Panc1 (cell line): ENCODE data around the gene CHCHD6. TPM values are rescaled to one million over a fixed set of nuclear protein-coding genes. Genes with fewer than 3 reads are reported as not detected.

ENCODE experiments used
- ATAC-seq: fragments of 200-7000 bp; cut with Tn5 transposase; 2 replicates; pipeline ENCODE4 v1.9.1; 2020; ENCODE audit warnings: mild to moderate bottlenecking, moderate library complexity
- BruUV-seq: library from RNA; stranded (reverse); fragments of 400-500 nt; replicated peaks from 2 replicates; lab custom pipeline; 2021; lab: Mats Ljungman, UMichigan
- CTCF ChIA-PET: fragments of 300-600 bp; sonication (Branson Sonifier 250); formaldehyde crosslinking; loops from one replicate; lab custom pipeline; 2022; ENCODE audit warnings: antibody characterized with exemption; lab: Charles Lee
- POLR2A ChIA-PET: fragments of 300-600 bp; sonication (Branson Sonifier 250); formaldehyde crosslinking; loops from one replicate; lab custom pipeline; 2022; ENCODE audit warnings: antibody characterized with exemption; lab: Charles Lee
- DNase-seq: peaks from one replicate; pipeline ENCODE4 v3.0.0-alpha.2; 2010; ENCODE audit warnings: low read depth, low spot score
- H3K27ac ChIP-seq: 2 replicates; pipeline ENCODE4 v1.5.1; 2011; ENCODE audit warnings: mild to moderate bottlenecking, low read length, inconsistent platforms
- H3K27me3 ChIP-seq: fragments of 200-500 bp; sonication (Bioruptor generic); 2 replicates; pipeline ENCODE4 v1.6.0; 2014; ENCODE audit warnings: low read length, inconsistent platforms; ENCODE audit not compliant: control insufficient read depth, insufficient read depth
- H3K36me3 ChIP-seq: fragments of 200-500 bp; sonication (Bioruptor generic); 2 replicates; pipeline ENCODE4 v1.5.1; 2014; ENCODE audit warnings: inconsistent platforms, mild to moderate bottlenecking, low read length, moderate library complexity; ENCODE audit not compliant: control insufficient read depth, insufficient read depth
- H3K4me1 ChIP-seq: 2 replicates; pipeline ENCODE4 v1.5.1; 2011; ENCODE audit warnings: inconsistent platforms, mild to moderate bottlenecking, low read length, moderate library complexity; ENCODE audit not compliant: control insufficient read depth, insufficient read depth
- H3K4me3 ChIP-seq, 2 experiments: 2 replicates each; pipeline ENCODE4 v1.5.1; 2011 to 2012; ENCODE audit warnings: low read depth in 2 of 2, low read length in 2 of 2, mild to moderate bottlenecking in 2 of 2, inconsistent platforms in 1 of 2, moderate library complexity in 1 of 2
- H3K9me3 ChIP-seq: fragments of 200-500 bp; sonication (Bioruptor generic); 2 replicates; pipeline ENCODE4 v1.5.1; 2014; ENCODE audit warnings: low read depth, mild to moderate bottlenecking, inconsistent platforms, low read length, moderate library complexity; ENCODE audit not compliant: control insufficient read depth, insufficient read depth
- POLR2AphosphoS5 ChIP-seq: IDR thresholded peaks from 2 replicates; pipeline ENCODE4 v1.6.1; 2012; ENCODE audit warnings: mild to moderate bottlenecking, low read depth, low read length, moderate library complexity
- SIN3A ChIP-seq: IDR thresholded peaks from 2 replicates; pipeline ENCODE4 v1.6.1; 2012; ENCODE audit warnings: low read depth, mild to moderate bottlenecking, low read length, moderate library complexity, borderline replicate concordance; ENCODE audit not compliant: insufficient read depth
- TCF7L2 ChIP-seq: IDR thresholded peaks from 2 replicates; pipeline ENCODE4 v1.6.1; 2011; ENCODE audit warnings: mild to moderate bottlenecking, low read depth, low read length, inconsistent platforms
- in situ Hi-C: cut with HindIII; loops from 2 replicates; pipeline ENCODE4 v1.10.0; 2016; ENCODE audit warnings: low sequenced_read_pairs, low pct_unique_long_range_greater_than_20kb
- intact Hi-C: fragments of 100-400 bp; cut with micrococcal nuclease; formaldehyde crosslinking; loops from one replicate; pipeline ENCODE4 v1.10.0; 2022; ENCODE audit not compliant: unreplicated experiment
- total RNA-seq: library from RNA; stranded (reverse); gene quantifications from one replicate; pipeline ENCODE4 v1.2.1, GENCODE V29; 2021; ENCODE audit not compliant: unreplicated experiment
- TF ChIP-seq, protein P1 (sequence below): fragments of 450-650 bp; IDR thresholded peaks from 2 replicates; pipeline ENCODE4 v1.5.1; 2017; ENCODE audit warnings: mild to moderate bottlenecking
- TF ChIP-seq, protein P2 (sequence below), 2 experiments: IDR thresholded peaks; 2 replicates each; pipeline ENCODE4 v1.6.1; 2011 to 2012; ENCODE audit warnings: low read depth in 2 of 2, control low read depth in 1 of 2, low read length in 1 of 2, mild to moderate bottlenecking in 1 of 2, moderate library complexity in 1 of 2; ENCODE audit not compliant: insufficient read depth in 1 of 2

CHCHD6 gene
- total RNA-seq, 1 experiment from 2014 or later: 31.5 TPM

DNA sequence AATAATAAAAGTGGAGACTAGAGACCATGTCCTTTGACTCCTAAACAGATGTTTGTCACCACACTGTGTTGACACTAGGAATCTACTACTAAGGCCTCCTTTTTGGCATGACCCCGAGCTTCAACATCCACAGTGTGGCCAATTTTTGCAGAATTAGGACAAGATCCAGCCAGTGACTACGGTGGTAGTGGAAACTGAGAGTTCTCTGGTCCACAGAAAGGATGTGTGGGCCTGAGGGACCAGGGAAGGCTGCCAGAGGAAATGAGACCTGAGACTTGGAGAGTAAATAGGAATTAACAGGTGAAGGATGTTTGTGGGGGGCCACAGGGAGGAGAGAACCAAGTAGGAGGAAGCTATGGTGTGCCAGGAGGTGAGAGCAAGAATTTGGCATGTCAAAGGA, 122.7 kb downstream of the CHCHD6 start:
- TF ChIP-seq POLR2AphosphoS5 (no peak), TCF7L2 (no peak), SIN3A (no peak)
- TF ChIP-seq, protein P1, sequence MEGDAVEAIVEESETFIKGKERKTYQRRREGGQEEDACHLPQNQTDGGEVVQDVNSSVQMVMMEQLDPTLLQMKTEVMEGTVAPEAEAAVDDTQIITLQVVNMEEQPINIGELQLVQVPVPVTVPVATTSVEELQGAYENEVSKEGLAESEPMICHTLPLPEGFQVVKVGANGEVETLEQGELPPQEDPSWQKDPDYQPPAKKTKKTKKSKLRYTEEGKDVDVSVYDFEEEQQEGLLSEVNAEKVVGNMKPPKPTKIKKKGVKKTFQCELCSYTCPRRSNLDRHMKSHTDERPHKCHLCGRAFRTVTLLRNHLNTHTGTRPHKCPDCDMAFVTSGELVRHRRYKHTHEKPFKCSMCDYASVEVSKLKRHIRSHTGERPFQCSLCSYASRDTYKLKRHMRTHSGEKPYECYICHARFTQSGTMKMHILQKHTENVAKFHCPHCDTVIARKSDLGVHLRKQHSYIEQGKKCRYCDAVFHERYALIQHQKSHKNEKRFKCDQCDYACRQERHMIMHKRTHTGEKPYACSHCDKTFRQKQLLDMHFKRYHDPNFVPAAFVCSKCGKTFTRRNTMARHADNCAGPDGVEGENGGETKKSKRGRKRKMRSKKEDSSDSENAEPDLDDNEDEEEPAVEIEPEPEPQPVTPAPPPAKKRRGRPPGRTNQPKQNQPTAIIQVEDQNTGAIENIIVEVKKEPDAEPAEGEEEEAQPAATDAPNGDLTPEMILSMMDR: no peak
- in situ Hi-C loops (no loop called here), intact Hi-C loops (no loop called here)
- Histone ChIP-seq H3K9me3 (no peaks in the 10 kb centered on the region), H3K36me3 (no peaks in the 10 kb centered on the region), H3K27me3 (no peaks in the 10 kb centered on the region), H3K4me1 (no peaks in the 10 kb centered on the region), H3K27ac (no peak overlapping the region), H3K4me3 (no peak overlapping the region)
- ChIA-PET POLR2A (no interaction called here), CTCF (no interaction called here)
- no peak for ATAC-seq
- no TSS peak for BruUV-seq
- DNase-seq: no peak

DNA sequence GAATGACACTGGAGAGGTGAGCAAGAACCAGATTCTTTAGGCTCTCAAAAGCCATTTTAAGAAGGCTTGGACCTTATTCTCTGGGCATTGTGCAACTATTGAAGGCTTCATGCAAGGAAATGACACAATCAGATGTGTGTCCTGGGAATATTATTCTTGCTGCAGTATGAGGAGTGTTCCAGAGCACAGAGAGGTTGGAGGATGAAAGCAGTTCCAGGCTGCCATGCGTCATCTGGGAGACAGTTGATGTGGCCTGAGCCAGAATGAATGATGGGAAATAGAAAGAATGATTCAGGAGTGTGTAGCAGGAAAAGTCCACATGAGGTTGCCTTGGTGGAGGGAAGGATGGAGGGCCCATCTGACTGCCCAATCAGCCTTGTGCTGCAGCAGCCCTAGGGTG, 123.1 kb downstream of the CHCHD6 start:
- intact Hi-C loops (no loop called here), in situ Hi-C loops (no loop called here)
- Histone ChIP-seq H3K9me3 (no peaks in the 10 kb centered on the region), H3K36me3 (no peaks in the 10 kb centered on the region), H3K27me3 (no peaks in the 10 kb centered on the region), H3K27ac (no peak overlapping the region), H3K4me3 (no peak overlapping the region), H3K4me1 (no peaks in the 10 kb centered on the region)
- DNase-seq (no peak), ATAC-seq (no peak)
- TF ChIP-seq, protein P1: no peak
- TF ChIP-seq TCF7L2 (no peak), SIN3A (no peak), POLR2AphosphoS5 (no peak)
- TF ChIP-seq, protein P2, sequence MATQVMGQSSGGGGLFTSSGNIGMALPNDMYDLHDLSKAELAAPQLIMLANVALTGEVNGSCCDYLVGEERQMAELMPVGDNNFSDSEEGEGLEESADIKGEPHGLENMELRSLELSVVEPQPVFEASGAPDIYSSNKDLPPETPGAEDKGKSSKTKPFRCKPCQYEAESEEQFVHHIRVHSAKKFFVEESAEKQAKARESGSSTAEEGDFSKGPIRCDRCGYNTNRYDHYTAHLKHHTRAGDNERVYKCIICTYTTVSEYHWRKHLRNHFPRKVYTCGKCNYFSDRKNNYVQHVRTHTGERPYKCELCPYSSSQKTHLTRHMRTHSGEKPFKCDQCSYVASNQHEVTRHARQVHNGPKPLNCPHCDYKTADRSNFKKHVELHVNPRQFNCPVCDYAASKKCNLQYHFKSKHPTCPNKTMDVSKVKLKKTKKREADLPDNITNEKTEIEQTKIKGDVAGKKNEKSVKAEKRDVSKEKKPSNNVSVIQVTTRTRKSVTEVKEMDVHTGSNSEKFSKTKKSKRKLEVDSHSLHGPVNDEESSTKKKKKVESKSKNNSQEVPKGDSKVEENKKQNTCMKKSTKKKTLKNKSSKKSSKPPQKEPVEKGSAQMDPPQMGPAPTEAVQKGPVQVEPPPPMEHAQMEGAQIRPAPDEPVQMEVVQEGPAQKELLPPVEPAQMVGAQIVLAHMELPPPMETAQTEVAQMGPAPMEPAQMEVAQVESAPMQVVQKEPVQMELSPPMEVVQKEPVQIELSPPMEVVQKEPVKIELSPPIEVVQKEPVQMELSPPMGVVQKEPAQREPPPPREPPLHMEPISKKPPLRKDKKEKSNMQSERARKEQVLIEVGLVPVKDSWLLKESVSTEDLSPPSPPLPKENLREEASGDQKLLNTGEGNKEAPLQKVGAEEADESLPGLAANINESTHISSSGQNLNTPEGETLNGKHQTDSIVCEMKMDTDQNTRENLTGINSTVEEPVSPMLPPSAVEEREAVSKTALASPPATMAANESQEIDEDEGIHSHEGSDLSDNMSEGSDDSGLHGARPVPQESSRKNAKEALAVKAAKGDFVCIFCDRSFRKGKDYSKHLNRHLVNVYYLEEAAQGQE (IDR thresholded peaks at IDR 0.05; ENCODE audit: insufficient read depth in 1 of 2, low read depth in 2 of 2, low read length in 1 of 2): no peak
- ChIA-PET POLR2A (no interaction called here), CTCF (no interaction called here)
- no TSS peak for BruUV-seq
